Activated naive CD4-positive, alpha-beta T cell (primary cell): ENCODE data around the gene IER5.

Experiments used
- DNase-seq, 4 experiments: peaks; one replicate each; lab custom pipeline; 2025; lab: John Stamatoyannopoulos, UW

IER5 gene

GRCh38 chr1:181135437-181135731 lies 46.9 kb downstream of the IER5 start:
- DNase-seq: no peak

- DNase-seq: no peak
These were observed 47.6 kb downstream of the IER5 start for GRCh38 chr1:181135815-181136737.

GRCh38 chr1:181136738-181137122 lies 48.2 kb downstream of the IER5 start:
- no peak for DNase-seq

- DNase-seq: no peak
These were observed 48.8 kb downstream of the IER5 start for GRCh38 chr1:181137217-181137743.

GRCh38 chr1:181139631-181140061 lies 51.1 kb downstream of the IER5 start:
- DNase-seq: no peak

GRCh38 chr1:181140398-181140797 lies 51.9 kb downstream of the IER5 start:
- DNase-seq: no peak

GRCh38 chr1:181140891-181141290 lies 52.4 kb downstream of the IER5 start:
- DNase-seq: no peak

- DNase-seq: no peak
These were observed 53.0 kb downstream of the IER5 start for GRCh38 chr1:181141431-181141910.
